Activated CD4-positive, alpha-beta T cell treated with anti-CD3 and anti-CD28 coated beads, Interleukin-2, amount 10 ng/mL, durations not matched to agents 24 days and 14 days (primary cell): Measurements from ENCODE around the gene AK8. TPM values are rescaled to one million over a fixed set of nuclear protein-coding genes. Genes with fewer than 3 reads are reported as not detected.

ENCODE experiments used
- DNase-seq: peaks from one replicate; pipeline ENCODE4 v3.0.0; 2022
- H3K27ac Mint-ChIP-seq: one replicate; pipeline ENCODE4 v1.8.0; 2022; ENCODE audit warnings: mild to moderate bottlenecking, mixed read lengths
- H3K27me3 Mint-ChIP-seq: one replicate; pipeline ENCODE4 v1.8.0; 2022; ENCODE audit warnings: mixed read lengths
- H3K36me3 Mint-ChIP-seq: one replicate; pipeline ENCODE4 v1.8.0; 2022; ENCODE audit warnings: low read depth, mild to moderate bottlenecking, mixed read lengths
- H3K4me1 Mint-ChIP-seq: one replicate; pipeline ENCODE4 v1.8.0; 2021; ENCODE audit warnings: mixed read lengths
- H3K4me3 Mint-ChIP-seq: one replicate; pipeline ENCODE4 v1.8.0; 2022; ENCODE audit warnings: mild to moderate bottlenecking, moderate library complexity, mixed read lengths
- H3K9me3 Mint-ChIP-seq: one replicate; pipeline ENCODE4 v1.8.0; 2021; ENCODE audit warnings: mixed read lengths
- intact Hi-C: fragments of 100-400 bp; cut with micrococcal nuclease; formaldehyde crosslinking; loops from one replicate; pipeline ENCODE4 v1.15.1; 2023
- total RNA-seq: library from RNA; stranded (reverse); gene quantifications from 2 replicates; pipeline ENCODE4 v1.2.3, GENCODE V29; 2022

AK8 gene
- total RNA-seq, 1 donor from 2014 or later = not detected

DNA sequence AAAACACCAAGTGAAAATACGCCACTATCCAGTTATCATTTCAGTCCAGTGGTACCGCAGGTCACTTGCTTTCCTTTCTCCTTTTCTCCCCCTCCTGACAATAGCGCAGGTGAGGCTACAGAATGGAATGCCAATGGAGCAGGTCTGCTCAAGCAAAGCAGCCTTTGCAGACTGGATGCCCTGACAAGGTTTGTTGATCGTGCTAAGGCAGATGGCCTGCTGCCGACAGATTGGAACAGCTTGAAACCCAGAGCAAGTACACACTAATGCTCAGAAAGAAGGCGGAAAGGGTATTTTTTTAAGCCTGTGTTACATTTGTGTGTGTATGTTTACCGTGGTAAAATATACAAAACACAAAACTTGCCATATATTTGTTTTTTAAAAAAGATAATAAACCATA is 20.0 kb upstream of the AK8 start:
- Mint-ChIP-seq H3K4me1 (peaks cover 4% of the 10 kb centered on the region), H3K27me3 (no peaks in the 10 kb centered on the region), H3K27ac (no peak overlapping the region), H3K36me3 (peaks cover 38% of the 10 kb centered on the region), H3K9me3 (no peaks in the 10 kb centered on the region), H3K4me3 (no peak overlapping the region)
- intact Hi-C loops = no loop called here
- DNase-seq = no peak

DNA sequence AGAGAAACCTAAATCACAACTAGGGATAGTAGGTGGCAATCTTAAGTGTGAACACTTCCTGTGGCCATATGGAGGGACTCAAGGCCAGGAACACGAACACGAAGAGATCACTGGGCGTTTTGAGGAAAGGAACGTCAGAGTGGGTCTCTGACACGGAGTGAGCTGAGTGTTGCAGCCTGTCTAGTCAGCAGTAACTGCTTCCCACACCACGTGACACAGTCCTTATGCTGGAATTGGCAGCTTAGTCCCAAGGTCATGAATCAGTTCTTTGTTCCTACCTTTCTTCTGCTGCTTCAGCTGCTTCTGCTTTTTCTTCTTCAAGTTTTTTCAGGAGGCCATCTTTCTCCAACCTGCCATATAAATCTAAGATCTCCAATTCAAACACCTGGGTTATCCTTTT is 18.8 kb upstream of the AK8 start:
- H3K27me3 Mint-ChIP-seq = no peaks in the 10 kb centered on the region

DNA sequence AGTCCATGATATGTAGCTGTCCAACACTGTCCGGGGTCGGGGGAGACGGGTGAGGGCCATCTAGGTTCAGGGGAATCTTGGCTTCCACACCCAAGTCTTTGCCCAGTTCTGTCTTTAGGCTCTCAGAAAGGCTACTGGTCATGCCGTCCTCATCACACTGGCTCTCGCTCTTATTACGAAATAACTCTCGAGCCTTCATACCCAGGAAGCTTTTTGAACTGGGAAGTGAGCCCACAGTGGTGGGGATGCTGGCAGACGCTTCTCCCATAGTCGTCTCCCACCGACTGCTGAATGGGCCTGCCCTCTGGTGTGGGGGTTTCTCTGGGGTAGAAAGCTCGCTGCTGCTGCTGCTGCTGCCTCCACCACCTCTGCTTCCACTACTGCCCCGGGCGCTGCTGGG is 18.2 kb upstream of the AK8 start:
- no peak for DNase-seq
- H3K27ac Mint-ChIP-seq = no peak overlapping the region
- no peaks in the 10 kb centered on the region for H3K9me3 Mint-ChIP-seq
- H3K4me3 Mint-ChIP-seq = no peak overlapping the region
- H3K36me3 Mint-ChIP-seq = peaks cover 33% of the 10 kb centered on the region
- no peaks in the 10 kb centered on the region for H3K27me3 Mint-ChIP-seq
- intact Hi-C loops = no loop called here
- peaks cover 2% of the 10 kb centered on the region for H3K4me1 Mint-ChIP-seq

More for the DNA sequence above, 18.8 kb upstream of the AK8 start:
- Mint-ChIP-seq H3K9me3 (no peaks in the 10 kb centered on the region), H3K4me3 (no peak overlapping the region), H3K27ac (no peak overlapping the region), H3K36me3 (peaks cover 38% of the 10 kb centered on the region), H3K4me1 (peaks cover 4% of the 10 kb centered on the region)
- DNase-seq = no peak
- intact Hi-C loops = no loop called here

DNA sequence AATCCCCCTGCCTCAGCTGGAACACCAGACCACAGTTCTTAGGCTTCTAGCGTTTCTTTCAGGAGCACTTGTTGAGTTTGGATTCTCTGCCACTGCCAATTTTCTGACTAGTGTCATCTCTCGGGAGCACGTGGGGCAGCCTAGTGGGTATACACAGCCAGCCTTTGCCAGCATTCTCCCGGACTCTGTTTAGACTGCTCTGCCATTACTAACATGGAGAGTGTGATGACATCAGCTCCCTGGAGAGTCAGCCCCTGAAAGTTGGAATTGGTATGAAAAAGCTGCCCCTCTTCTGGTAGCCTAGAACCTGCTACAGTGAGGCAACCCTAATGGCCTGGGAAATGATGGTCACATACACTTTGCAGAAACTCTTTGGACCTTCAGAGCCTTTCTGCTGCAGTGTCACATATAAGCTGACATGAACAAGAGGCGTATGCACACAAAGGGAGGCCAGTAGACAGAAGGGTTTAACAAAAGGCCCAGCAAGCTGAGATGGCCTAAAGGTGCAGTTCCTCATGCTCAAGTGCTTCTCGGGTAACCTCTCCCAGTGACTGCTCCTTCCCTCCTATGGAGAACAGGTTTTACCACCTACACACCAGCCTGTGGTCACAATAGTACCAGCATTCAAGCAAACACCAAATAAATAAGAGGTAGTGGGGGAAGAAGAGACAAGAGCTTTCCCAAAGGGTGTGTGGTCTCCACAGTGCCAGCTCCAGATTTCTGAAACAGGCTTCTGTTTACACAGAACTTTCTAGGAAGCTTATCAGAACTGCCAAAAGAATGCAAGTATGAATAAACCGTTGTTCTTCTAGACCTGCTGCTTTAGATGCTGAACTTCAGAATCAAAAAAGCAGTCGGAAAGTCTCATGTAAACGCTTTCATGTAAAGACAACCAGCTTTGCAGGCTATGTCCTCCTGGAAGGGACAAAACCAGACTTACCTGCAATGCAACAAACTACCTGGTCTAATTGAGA is 17.1 kb upstream of the AK8 start:
- H3K27me3 Mint-ChIP-seq = no peaks in the 10 kb centered on the region
- no peak for DNase-seq
- H3K36me3 Mint-ChIP-seq = peaks cover 25% of the 10 kb centered on the region
- no peaks in the 10 kb centered on the region for H3K9me3 Mint-ChIP-seq
- H3K4me1 Mint-ChIP-seq = no peaks in the 10 kb centered on the region
- intact Hi-C loops = no loop called here
- H3K27ac Mint-ChIP-seq = no peak overlapping the region
- no peak overlapping the region for H3K4me3 Mint-ChIP-seq

DNA sequence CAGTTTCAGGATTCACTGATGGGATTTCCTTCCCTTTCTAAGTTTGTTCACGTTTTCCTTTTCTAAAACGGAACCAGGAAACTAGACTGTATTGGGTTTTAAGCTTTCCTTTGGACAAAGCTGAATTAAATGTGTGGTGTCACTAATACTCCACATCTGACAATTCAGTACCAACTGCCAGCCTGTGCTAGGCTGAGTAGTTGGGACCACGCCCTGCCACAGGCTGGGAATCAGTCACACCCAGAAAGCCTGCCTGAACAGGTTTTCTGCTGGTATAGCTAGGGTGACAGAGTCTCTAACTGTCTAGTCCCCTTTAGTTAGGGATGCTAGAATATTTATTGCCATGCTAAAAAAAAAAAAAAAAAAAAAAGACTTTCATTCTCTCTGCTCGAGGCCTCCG is 16.3 kb upstream of the AK8 start:
- Mint-ChIP-seq H3K27ac (no peak overlapping the region), H3K4me1 (no peaks in the 10 kb centered on the region), H3K27me3 (no peaks in the 10 kb centered on the region), H3K36me3 (peaks cover 20% of the 10 kb centered on the region), H3K4me3 (no peak overlapping the region), H3K9me3 (no peaks in the 10 kb centered on the region)
- intact Hi-C loops = no loop called here
- no peak for DNase-seq

DNA sequence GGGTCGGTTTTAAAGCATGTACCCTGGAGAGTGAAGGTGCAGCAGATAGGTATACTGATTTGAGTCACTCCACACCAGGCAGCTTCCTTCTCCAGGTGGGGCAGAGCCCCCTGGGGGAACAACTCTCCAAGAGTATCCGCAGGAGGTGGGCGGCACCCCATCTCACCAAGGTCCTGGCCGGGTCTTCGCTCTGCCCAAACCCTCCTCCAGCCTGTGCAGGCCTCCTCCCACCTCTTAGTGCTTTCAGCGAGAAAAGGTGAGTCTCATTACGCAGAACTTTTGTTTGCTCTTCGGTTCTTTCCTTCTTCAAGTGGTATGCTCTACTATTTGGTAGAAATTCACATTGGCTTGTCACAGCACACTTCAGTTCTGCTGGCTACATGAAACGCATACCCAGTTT is 14.3 kb upstream of the AK8 start:
- Mint-ChIP-seq H3K4me3 (no peak overlapping the region), H3K9me3 (no peaks in the 10 kb centered on the region), H3K27ac (no peak overlapping the region), H3K36me3 (peaks cover 16% of the 10 kb centered on the region), H3K4me1 (no peaks in the 10 kb centered on the region), H3K27me3 (no peaks in the 10 kb centered on the region)
- DNase-seq = no peak
- intact Hi-C loops = no loop called here

DNA sequence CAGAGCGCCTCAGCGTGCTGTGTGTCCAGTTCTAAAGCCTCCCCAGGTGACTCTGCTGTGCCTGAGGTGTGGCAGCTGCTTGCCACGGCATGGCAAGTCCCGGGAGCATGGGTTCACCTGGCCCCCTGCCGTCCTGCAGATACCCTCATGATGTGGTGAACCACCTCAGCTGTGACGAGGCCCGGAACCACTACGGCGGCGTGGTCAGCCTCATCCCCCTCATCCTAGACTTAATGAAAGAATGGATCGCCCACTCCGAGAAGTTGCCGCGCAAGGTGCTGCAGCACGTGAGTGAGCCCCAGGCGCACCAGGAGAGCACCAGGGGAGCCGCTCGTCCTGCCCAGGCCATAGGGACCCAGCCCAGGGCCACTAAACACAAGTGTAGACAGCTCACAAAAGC is 10.1 kb upstream of the AK8 start:
- no peak for DNase-seq
- Mint-ChIP-seq H3K36me3 (no peaks in the 10 kb centered on the region), H3K9me3 (no peaks in the 10 kb centered on the region), H3K27me3 (no peaks in the 10 kb centered on the region), H3K27ac (no peak overlapping the region), H3K4me1 (peaks cover 2% of the 10 kb centered on the region), H3K4me3 (no peak overlapping the region)
- intact Hi-C loops = no loop called here

DNA sequence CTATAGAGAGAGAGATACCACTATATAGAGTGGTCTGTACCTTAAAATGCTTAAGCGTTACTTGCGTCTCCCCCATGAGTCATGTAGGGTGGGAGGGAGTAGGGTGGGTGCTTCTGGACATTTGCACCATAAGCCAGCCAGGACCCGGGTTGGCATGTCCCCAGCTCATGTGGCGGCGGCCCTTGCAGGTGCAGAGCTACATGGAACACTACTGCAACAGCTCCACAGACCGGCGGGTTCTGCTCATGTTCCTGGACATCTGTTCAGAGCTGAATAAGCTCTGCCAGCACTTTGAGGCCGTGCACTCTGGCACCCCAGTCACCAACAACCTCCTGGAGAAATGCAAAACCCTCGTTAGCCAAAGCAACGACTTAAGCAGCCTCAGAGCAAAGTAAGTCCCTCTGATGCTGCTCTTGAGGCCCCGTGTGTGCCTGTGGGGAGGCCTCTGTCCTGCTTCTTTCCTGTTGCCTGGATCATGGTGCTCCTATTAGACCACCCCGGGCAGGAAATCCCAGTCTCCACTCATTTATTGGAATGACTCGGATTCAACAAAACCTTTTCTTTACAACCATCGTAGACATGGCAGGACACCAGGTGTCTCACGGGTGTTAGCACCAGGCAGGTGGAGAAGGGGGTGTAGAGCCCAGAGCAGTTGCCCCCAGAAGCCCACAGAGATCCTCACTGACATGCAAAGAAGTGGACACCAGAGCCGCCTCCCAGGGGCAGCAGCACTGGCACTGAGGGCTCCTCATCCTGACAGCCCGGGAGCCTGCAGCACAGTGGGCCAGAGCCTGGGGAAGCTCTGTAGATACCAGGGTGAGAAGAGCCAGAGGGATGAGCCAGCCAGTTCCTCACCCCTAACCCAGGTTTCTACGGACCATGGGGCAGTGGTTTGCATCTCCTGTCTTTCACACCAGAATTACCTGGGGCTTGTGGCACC is 9.4 kb upstream of the AK8 start:
- Mint-ChIP-seq H3K4me1 (peaks cover 9% of the 10 kb centered on the region), H3K4me3 (no peak overlapping the region), H3K27ac (no peak overlapping the region), H3K27me3 (no peaks in the 10 kb centered on the region), H3K9me3 (no peaks in the 10 kb centered on the region), H3K36me3 (no peaks in the 10 kb centered on the region)
- intact Hi-C loops = no loop called here
- DNase-seq = no peak

DNA sequence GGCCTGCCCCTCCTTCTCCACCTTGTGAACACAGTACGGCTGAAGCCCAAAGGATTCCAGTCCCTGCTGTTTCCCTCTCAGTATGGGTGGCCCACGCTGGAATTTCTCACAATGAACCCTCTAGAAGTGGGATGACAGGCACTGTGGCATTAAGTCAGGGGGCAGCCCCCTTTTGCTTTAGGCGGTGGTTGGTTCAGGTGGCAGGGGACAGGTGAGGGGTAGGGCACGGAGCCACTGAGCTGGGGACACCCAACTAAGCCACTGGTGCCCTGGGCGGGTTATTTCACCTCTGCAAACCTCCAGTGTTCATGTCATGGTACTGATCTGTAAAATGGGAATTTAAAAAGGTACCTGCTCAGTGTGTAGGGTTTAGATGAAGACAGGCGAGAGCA is 8.2 kb upstream of the AK8 start:
- Mint-ChIP-seq H3K27me3 (no peaks in the 10 kb centered on the region), H3K9me3 (no peaks in the 10 kb centered on the region), H3K4me3 (no peak overlapping the region), H3K36me3 (no peaks in the 10 kb centered on the region), H3K4me1 (peaks cover 13% of the 10 kb centered on the region), H3K27ac (no peak overlapping the region)
- intact Hi-C loops = no loop called here
- no peak for DNase-seq

DNA sequence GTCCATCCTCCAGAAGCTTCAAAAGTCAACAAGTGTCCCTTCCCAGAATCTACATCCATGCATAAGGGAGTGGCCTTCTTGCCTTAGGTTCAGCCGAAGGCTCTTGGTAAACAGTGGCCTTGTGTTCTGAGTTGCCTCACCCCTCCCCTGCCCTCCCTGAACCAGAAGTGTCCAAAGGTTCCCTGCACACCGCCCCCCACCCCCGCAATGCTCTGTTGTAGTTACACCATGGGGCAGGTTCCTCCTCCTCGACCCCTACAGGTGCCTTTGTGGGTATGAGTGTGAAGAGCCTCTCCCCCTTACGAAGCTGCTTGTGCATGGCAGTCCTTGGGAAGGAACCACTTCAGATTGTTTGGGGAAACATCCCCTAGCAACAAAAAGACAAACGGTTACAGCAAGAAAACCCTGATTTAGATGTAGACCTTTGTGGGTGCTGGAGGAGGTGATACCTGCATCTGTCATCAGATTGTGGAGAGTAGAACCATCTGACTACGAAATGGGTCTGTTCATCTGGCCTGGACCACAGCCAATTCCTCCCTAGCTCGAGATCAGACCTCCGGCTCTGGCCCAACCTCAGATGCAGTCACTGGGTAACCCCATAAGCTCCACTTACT is 7.7 kb upstream of the AK8 start:
- Mint-ChIP-seq H3K36me3 (no peaks in the 10 kb centered on the region), H3K27me3 (no peaks in the 10 kb centered on the region), H3K9me3 (no peaks in the 10 kb centered on the region), H3K4me3 (no peak overlapping the region), H3K4me1 (peaks cover 13% of the 10 kb centered on the region), H3K27ac (no peak overlapping the region)
- DNase-seq = no peak
- intact Hi-C loops = no loop called here

DNA sequence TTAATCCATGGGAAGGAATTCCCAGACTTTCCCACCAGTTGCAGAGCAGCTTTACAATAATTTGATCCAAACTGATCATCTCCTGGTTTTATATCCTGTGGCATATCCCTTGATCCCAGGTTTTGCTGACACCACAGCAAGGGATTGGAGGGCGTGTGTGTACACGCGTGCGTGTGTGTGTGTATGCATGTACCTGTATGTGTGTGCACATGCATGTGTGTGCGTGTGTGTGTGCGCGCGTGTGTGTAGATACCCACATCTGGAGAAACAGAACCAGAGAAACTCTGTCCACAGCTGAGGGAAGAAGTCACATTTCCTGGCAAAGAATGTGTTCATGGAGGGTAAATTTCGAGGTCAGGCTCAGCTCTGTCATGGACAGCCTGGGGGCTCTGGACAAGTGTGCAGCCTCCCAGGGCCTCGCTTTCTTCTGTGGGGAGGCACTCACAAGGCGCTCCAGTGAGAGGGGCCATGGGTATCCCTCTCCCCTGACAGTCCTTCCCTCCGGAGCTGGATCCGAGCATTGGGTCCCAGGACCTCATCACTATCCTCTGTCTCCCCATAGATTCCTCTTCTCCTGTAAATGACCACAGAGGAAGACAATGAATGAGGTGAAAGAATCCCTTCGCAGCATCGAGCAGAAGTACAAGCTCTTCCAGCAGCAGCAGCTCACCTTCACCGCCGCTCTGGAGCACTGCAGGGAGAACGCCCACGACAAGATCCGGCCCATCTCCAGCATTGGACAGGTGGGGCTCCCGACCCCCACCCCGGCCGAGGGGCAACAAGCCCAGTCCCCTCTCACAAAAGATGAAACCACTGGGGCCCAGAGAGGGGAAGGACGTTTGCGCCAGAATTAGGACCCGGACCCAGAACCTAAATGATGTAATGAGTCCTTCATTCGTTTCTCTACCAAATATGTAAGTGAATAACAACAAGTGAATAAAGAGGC is 5.5 kb upstream of the AK8 start:
- Mint-ChIP-seq H3K9me3 (no peaks in the 10 kb centered on the region), H3K27me3 (no peaks in the 10 kb centered on the region), H3K36me3 (no peaks in the 10 kb centered on the region), H3K27ac (no peak overlapping the region), H3K4me1 (peaks cover 26% of the 10 kb centered on the region), H3K4me3 (no peak overlapping the region)
- intact Hi-C loops = no loop called here
- no peak for DNase-seq

DNA sequence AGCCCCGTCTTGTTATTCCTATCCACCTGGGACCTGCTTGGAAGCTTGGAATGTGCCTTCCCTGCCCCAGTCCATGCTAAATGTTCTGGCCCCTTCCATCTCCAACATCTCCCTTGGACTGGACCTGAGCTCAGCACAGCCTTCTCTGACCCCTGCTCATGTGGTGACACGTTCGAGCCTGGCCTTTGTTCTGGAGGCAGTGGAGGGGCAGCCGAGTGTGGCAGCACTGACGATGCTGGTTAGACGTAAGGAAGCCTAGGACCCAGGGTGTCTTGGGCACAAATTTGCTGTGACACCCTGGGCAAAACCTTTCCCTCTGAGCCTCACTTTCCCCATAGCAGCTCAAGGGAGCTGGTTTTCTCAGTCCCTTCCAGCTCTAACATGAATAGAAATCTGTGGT is 4.5 kb upstream of the AK8 start:
- Mint-ChIP-seq H3K27ac (no peak overlapping the region), H3K4me3 (no peak overlapping the region), H3K36me3 (no peaks in the 10 kb centered on the region), H3K4me1 (peaks cover 26% of the 10 kb centered on the region), H3K27me3 (no peaks in the 10 kb centered on the region), H3K9me3 (no peaks in the 10 kb centered on the region)
- no peak for DNase-seq
- intact Hi-C loops = no loop called here

DNA sequence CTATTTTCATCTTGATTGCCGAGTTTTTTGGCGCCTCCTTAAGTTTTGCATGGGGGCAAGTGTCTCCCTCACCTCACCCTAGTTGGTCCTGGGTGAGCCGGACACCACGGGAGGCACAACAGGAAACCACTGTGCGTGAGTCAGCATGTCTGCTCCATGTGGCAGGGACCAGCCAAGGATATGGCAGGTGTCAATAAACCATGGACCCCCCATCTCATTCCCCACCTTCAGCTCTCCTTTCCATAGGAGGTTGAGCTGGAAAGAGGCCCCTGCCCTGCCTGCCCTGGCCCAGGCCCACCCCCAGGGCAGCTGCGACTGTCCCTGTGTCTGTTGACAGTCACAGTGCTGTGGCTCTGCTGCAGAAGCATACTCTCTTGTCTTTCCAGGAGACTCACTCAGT is 3.7 kb upstream of the AK8 start:
- Mint-ChIP-seq H3K4me3 (no peak overlapping the region), H3K36me3 (no peaks in the 10 kb centered on the region), H3K4me1 (peaks cover 26% of the 10 kb centered on the region), H3K9me3 (no peaks in the 10 kb centered on the region), H3K27ac (no peak overlapping the region), H3K27me3 (no peaks in the 10 kb centered on the region)
- intact Hi-C loops = no loop called here
- no peak for DNase-seq
